Mucosa of rectum (tissue), 2 donors: ENCODE measurements around the gene NEURL4.
"Not testable (repeated sequence)": the region's sequence is repeated elsewhere in the genome, so short reads cannot be mapped to it uniquely, and the experiment has no call there.

ENCODE experiments used
- H3K27ac ChIP-seq, 2 donors: one replicate each; pipeline ENCODE4 v1.7.0; 2013; ENCODE audit warnings: inconsistent platforms in 2 of 2, low read depth in 2 of 2, low read length in 2 of 2
- H3K27me3 ChIP-seq, 2 donors: one replicate each; pipeline ENCODE4 v1.7.0; 2013; ENCODE audit warnings: low read length in 2 of 2; ENCODE audit not compliant: control insufficient read depth in 2 of 2, insufficient read depth in 2 of 2
- H3K36me3 ChIP-seq, 2 donors: one replicate each; pipeline ENCODE4 v1.7.0; 2013; ENCODE audit warnings: low read length in 2 of 2; ENCODE audit not compliant: control insufficient read depth in 2 of 2, insufficient read depth in 2 of 2
- H3K4me1 ChIP-seq, 2 donors: one replicate each; pipeline ENCODE4 v1.7.0; 2013; ENCODE audit warnings: low read length in 2 of 2, mild to moderate bottlenecking in 1 of 2; ENCODE audit not compliant: control insufficient read depth in 2 of 2, insufficient read depth in 2 of 2
- H3K4me3 ChIP-seq, 2 donors: one replicate each; pipeline ENCODE4 v1.7.0; 2013; ENCODE audit warnings: low read length in 2 of 2
- H3K9ac ChIP-seq, 2 donors: one replicate each; pipeline ENCODE4 v1.7.0; 2013; ENCODE audit warnings: low read length in 2 of 2, low read depth in 1 of 2, mild to moderate bottlenecking in 1 of 2
- H3K9me3 ChIP-seq, 2 donors: one replicate each; pipeline ENCODE4 v1.7.0; 2013; ENCODE audit warnings: low read length in 2 of 2; ENCODE audit not compliant: control insufficient read depth in 2 of 2
- donor health status: healthy.
- donor health status: Normal muscosa, but diverticular disease.

Gene NEURL4

DNA sequence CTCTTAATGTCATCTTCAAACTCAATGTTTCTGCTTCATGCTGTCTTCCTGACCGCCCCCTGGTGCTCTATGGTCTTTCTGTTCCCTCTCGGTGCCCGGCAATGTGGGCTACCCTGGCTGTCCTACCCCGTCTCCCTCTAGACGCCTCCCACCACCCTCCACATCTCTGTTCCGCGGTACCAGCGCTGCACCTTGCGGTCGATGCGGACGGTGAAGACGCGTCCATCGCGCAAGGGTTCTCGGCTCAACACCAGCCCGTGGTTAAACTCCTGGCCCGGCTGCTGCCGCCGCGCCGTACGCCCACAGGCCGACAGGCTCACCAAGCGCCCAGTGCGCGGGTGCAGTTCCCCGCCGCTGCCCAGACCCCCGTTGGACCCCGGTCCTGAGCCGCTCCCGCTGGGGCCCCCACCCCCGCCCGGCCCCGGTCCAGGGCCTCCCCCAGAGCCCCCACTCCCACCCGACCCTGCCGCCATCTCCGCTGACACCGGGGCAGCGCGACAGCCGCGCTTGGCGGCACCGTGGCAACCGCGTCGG is at the start of gene NEURL4:
NEURL4 (minus strand) TSS at position 496 of the 534 bp plus-strand sequence; CDS start at position 473, 23 bp downstream.
- Histone ChIP-seq H3K4me1 (peaks cover 7 to 25% of the 10 kb centered on the region in 2 donors), H3K9me3 (no peaks in the 10 kb centered on the region), H3K36me3 (peaks cover 8 to 23% of the 10 kb centered on the region in 2 donors), H3K27ac (peak within 1 kb of the TSS; percentile 92 to 96), H3K9ac (peak within 1 kb of the TSS; percentile 86 to 89), H3K4me3 (peak within 1 kb of the TSS; percentile 95 to 97), H3K27me3 (no peaks in the 10 kb centered on the region)

DNA sequence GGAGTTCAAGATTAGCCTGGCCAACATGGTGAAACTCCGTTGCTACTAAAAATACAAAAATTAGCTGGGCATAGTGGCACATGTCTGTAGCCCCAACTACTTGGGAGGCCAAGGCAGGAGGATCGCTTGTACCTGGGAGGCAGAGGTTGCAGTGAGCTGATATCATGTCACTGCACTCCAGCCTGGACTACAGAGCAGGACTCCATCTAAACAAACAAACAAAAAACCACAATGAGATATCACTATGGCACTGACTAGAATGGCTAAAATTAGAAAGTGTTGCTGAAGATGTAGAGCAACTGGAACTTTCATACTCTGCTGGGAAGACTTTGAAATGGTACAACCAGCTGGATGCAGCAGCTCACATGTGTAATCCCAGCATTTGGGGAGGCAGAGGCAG is 45.2 kb upstream of the NEURL4 start:
- no peaks in the 10 kb centered on the region for H3K9me3 ChIP-seq
- H3K4me1 ChIP-seq, result no peaks in the 10 kb centered on the region
- H3K27me3 ChIP-seq, result no peaks in the 10 kb centered on the region
- H3K4me3 ChIP-seq, result no peak overlapping the region
- H3K9ac ChIP-seq, result no peak overlapping the region
- no peaks in the 10 kb centered on the region for H3K36me3 ChIP-seq
- H3K27ac ChIP-seq, result no peak overlapping the region

- Histone ChIP-seq H3K4me1 (no peaks in the 10 kb centered on the region), H3K27me3 (no peaks in the 10 kb centered on the region), H3K4me3 (no peak overlapping the region), H3K27ac (no peak overlapping the region), H3K9ac (no peak overlapping the region), H3K9me3 (no peaks in the 10 kb centered on the region), H3K36me3 (no peaks in the 10 kb centered on the region)
These were observed 41.7 kb upstream of the NEURL4 start for GRCh38 chr17:7370853-7371252.

GRCh38 chr17:7369825-7370224 is 40.7 kb upstream of the NEURL4 start:
- H3K4me3 ChIP-seq, result no peak overlapping the region
- no peaks in the 10 kb centered on the region for H3K36me3 ChIP-seq
- no peaks in the 10 kb centered on the region for H3K4me1 ChIP-seq
- no peak overlapping the region for H3K9ac ChIP-seq
- no peak overlapping the region for H3K27ac ChIP-seq
- H3K9me3 ChIP-seq, result no peaks in the 10 kb centered on the region
- H3K27me3 ChIP-seq, result no peaks in the 10 kb centered on the region

DNA sequence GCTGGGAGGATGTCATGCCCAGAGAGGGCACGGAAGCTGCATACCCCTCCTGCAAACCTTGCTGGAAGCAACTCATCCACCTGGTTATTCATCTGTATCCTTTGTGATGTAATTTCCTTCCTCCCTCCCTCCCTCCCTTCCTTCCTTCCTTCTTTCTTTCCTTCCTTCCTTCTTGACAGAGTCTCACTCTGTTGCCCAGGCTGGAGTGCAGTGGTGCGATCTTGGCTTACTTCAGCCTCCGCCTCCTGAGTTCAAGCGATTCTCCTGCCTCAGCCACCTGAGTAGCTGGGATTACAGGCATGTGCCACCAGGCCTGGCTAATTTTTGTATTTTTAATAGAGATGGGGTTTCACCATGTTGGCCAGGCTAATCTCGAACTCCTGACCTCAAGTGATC is 39.5 kb upstream of the NEURL4 start:
- not testable (repeated sequence) for H3K4me1 ChIP-seq, H3K9me3 ChIP-seq, H3K36me3 ChIP-seq, H3K27me3 ChIP-seq, H3K27ac ChIP-seq, H3K4me3 ChIP-seq, H3K9ac ChIP-seq

- H3K9me3 ChIP-seq, result no peaks in the 10 kb centered on the region
- H3K27me3 ChIP-seq, result no peaks in the 10 kb centered on the region
- H3K4me3 ChIP-seq, result no peak overlapping the region
- H3K27ac ChIP-seq, result no peak overlapping the region
- no peak overlapping the region for H3K9ac ChIP-seq
- H3K36me3 ChIP-seq, result no peaks in the 10 kb centered on the region
- H3K4me1 ChIP-seq, result no peaks in the 10 kb centered on the region
These were observed 38.9 kb upstream of the NEURL4 start for GRCh38 chr17:7367918-7368598.

DNA sequence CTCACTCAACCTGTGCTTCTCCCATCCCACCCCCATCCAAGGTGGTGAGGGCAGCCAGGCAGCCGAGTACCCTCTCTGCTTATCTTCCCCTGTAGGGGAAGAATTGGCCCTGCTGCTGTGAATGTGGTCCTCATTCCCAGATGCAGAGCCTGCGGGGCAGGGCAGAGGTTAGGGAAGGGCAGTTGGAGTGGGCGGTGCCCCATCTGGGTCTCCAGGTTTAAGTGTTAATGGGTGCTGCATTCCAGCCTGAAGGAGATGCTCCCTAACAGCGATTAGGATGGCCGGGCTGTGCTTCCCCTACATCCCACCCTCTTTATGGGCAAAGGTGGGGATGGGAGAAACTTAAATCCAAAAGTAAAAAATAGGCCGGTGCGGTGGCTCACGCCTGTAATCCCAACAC is 37.9 kb upstream of the NEURL4 start:
- no peak overlapping the region for H3K27ac ChIP-seq
- no peaks in the 10 kb centered on the region for H3K9me3 ChIP-seq
- H3K4me3 ChIP-seq, result no peak overlapping the region
- H3K9ac ChIP-seq, result no peak overlapping the region
- no peaks in the 10 kb centered on the region for H3K27me3 ChIP-seq
- no peaks in the 10 kb centered on the region for H3K36me3 ChIP-seq
- H3K4me1 ChIP-seq, result no peaks in the 10 kb centered on the region

- not testable (repeated sequence) for H3K9ac ChIP-seq, H3K27ac ChIP-seq
These were observed 36.8 kb upstream of the NEURL4 start for GRCh38 chr17:7365963-7366362.

DNA sequence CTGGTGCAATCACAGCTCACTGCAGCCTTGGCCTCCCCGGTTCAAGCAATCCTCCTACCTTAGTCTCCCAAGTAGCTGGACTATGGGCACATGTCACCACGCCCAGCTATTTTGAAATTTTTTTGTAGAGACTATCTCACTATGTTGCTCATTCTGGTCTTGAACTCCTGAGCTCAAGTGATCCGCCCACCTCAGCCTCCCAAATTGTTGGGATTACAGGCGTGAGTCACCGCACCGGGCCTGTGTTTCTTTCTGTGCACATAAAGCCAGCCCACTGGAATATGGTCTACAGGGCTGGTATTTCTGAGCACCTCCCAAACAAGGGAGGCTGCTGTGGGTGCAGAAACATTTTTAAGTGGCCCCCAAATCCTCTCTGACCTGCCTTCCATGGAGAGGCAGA is 34.2 kb upstream of the NEURL4 start:
- Histone ChIP-seq H3K9ac (no peak overlapping the region), H3K36me3 (no peaks in the 10 kb centered on the region), H3K4me1 (no peaks in the 10 kb centered on the region), H3K9me3 (no peaks in the 10 kb centered on the region), H3K27ac (no peak overlapping the region), H3K27me3 (peaks cover 0 to 2% of the 10 kb centered on the region in 2 donors), H3K4me3 (no peak overlapping the region)

More at GRCh38 chr17:7365963-7366362, 36.8 kb upstream of the NEURL4 start:
- not testable (repeated sequence) for H3K4me1 ChIP-seq, H3K4me3 ChIP-seq, H3K36me3 ChIP-seq, H3K9me3 ChIP-seq, H3K27me3 ChIP-seq

DNA sequence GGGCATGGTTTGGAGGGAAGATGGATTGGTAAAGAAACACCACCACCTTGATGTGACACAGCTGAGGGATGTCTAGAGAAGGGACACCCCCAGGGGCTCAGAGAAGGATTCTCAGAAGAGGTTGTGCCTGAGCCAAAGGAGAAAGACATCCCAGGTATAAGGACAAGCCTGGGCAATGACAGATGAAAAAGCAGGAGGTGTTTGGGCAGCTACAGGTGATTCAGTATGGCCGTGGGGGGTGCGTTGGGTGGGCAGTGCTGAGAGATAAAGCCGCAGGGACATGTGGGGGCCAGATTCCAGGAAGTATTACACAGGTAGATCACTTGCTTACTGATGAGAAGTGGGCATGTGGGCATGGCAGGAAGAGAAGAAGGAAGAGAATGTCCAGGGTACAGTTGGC is 32.8 kb upstream of the NEURL4 start:
- no peak overlapping the region for H3K4me3 ChIP-seq
- no peak overlapping the region for H3K9ac ChIP-seq
- no peak overlapping the region for H3K27ac ChIP-seq
- H3K4me1 ChIP-seq, result no peaks in the 10 kb centered on the region
- no peaks in the 10 kb centered on the region for H3K36me3 ChIP-seq
- H3K27me3 ChIP-seq, result peaks cover 0 to 2% of the 10 kb centered on the region in 2 donors
- H3K9me3 ChIP-seq, result no peaks in the 10 kb centered on the region
